ENCODE data around the gene SLC33A1. TPM values are rescaled to one million over a fixed set of nuclear protein-coding genes. Genes with fewer than 3 reads are reported as not detected.
A peak's percentile ranks its signal among the peaks of the same experiment; 100 is the strongest.

Gene SLC33A1
- total and polyA plus RNA-seq, 2 of the 13 experiments (the other 11 are each of a cell fraction or from before 2014, with no cell fraction given): 20.0 to 32.1 TPM

- TF ChIP-seq ZNF343 (CRISPR knock-in tag; IDR thresholded peaks at IDR 0.05): no peak
- TF ChIP-seq, protein P1, sequence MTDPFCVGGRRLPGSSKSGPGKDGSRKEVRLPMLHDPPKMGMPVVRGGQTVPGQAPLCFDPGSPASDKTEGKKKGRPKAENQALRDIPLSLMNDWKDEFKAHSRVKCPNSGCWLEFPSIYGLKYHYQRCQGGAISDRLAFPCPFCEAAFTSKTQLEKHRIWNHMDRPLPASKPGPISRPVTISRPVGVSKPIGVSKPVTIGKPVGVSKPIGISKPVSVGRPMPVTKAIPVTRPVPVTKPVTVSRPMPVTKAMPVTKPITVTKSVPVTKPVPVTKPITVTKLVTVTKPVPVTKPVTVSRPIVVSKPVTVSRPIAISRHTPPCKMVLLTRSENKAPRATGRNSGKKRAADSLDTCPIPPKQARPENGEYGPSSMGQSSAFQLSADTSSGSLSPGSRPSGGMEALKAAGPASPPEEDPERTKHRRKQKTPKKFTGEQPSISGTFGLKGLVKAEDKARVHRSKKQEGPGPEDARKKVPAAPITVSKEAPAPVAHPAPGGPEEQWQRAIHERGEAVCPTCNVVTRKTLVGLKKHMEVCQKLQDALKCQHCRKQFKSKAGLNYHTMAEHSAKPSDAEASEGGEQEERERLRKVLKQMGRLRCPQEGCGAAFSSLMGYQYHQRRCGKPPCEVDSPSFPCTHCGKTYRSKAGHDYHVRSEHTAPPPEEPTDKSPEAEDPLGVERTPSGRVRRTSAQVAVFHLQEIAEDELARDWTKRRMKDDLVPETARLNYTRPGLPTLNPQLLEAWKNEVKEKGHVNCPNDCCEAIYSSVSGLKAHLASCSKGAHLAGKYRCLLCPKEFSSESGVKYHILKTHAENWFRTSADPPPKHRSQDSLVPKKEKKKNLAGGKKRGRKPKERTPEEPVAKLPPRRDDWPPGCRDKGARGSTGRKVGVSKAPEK (CRISPR knock-in tag; IDR thresholded peaks at IDR 0.05; ENCODE audit: borderline replicate concordance): no peak
- TF ChIP-seq HOMEZ (CRISPR knock-in tag; IDR thresholded peaks at IDR 0.05; ENCODE audit: low read depth): peak; percentile 74; the same call in 1 of the 2 replicates
- TF ChIP-seq ZSCAN22 (CRISPR knock-in tag; IDR thresholded peaks at IDR 0.05): no peak
- TF ChIP-seq ZNF570 (CRISPR knock-in tag; IDR thresholded peaks at IDR 0.05; ENCODE audit: borderline replicate concordance): no peak
- TF ChIP-seq ZNF513 (CRISPR knock-in tag; conservative IDR thresholded peaks at IDR 0.05): no peak
- no peak for TF ChIP-seq RAD51 (IDR thresholded peaks at IDR 0.05; ENCODE audit: borderline replicate concordance)
- TF ChIP-seq ADNP (CRISPR knock-in tag; IDR thresholded peaks at IDR 0.05): no peak
- TF ChIP-seq PPARG (CRISPR knock-in tag; conservative IDR thresholded peaks at IDR 0.05): no peak
- TF ChIP-seq ZNF563 (CRISPR knock-in tag; IDR thresholded peaks at IDR 0.05): no peak
- TF ChIP-seq MIER3 (CRISPR knock-in tag; IDR thresholded peaks at IDR 0.05; ENCODE audit: borderline replicate concordance): peak; percentile 6; the same call in 1 of the 2 replicates
- TF ChIP-seq EEA1 (CRISPR knock-in tag; IDR thresholded peaks at IDR 0.05; ENCODE audit: borderline replicate concordance): no peak; the same call in 1 of the 2 replicates
- no peak for TF ChIP-seq ZNF10 (CRISPR knock-in tag; IDR thresholded peaks at IDR 0.05; ENCODE audit: borderline replicate concordance, low read depth)
- TF ChIP-seq HOXA3 (CRISPR knock-in tag; IDR thresholded peaks at IDR 0.05): peak; percentile 66
- TF ChIP-seq ZMYM2 (CRISPR knock-in tag; IDR thresholded peaks at IDR 0.05): peak; percentile 34; the same call in 1 of the 2 replicates
- peak; percentile 60; the same call in 1 of the 2 replicates for TF ChIP-seq ZNF317 (CRISPR knock-in tag; IDR thresholded peaks at IDR 0.05)
- TF ChIP-seq CCAR2 (optimal IDR thresholded peaks at IDR 0.05; ENCODE audit: low read depth, low read length): no peak
- no peak for TF ChIP-seq GRHL1 (CRISPR knock-in tag; conservative IDR thresholded peaks at IDR 0.05)
- TF ChIP-seq, protein P2, sequence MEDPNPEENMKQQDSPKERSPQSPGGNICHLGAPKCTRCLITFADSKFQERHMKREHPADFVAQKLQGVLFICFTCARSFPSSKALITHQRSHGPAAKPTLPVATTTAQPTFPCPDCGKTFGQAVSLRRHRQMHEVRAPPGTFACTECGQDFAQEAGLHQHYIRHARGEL (CRISPR knock-in tag; IDR thresholded peaks at IDR 0.05): no peak
- TF ChIP-seq MED1 (CRISPR knock-in tag; IDR thresholded peaks at IDR 0.05): no peak
- peak; percentile 17 for TF ChIP-seq AGO2 (optimal IDR thresholded peaks at IDR 0.05; ENCODE audit: low read depth, low read length)
- no peak for TF ChIP-seq U2AF1 (optimal IDR thresholded peaks at IDR 0.05; ENCODE audit: low read depth, low read length)
These were observed 16.1 kb upstream of the SLC33A1 start, which contains the start of gene GMPS (continued) for GRCh38 chr3:155870133-155870944.
